Esophagus muscularis mucosa (tissue), 2 donors: ENCODE results near the gene SYNPO2L.

Source experiments
- POLR2A ChIP-seq: fragments of 450-650 bp; IDR thresholded peaks from one replicate; pipeline ENCODE4 v1.6.1; 2017; ENCODE audit warnings: antibody characterized with exemption, moderate library complexity, mild to moderate bottlenecking, low read depth
- POLR2AphosphoS5 ChIP-seq, 2 donors: sonication (generic); formaldehyde crosslinking; IDR thresholded peaks; one replicate each; pipeline ENCODE4 v1.6.1; 2017; ENCODE audit warnings: antibody characterized with exemption in 2 of 2

DNA sequence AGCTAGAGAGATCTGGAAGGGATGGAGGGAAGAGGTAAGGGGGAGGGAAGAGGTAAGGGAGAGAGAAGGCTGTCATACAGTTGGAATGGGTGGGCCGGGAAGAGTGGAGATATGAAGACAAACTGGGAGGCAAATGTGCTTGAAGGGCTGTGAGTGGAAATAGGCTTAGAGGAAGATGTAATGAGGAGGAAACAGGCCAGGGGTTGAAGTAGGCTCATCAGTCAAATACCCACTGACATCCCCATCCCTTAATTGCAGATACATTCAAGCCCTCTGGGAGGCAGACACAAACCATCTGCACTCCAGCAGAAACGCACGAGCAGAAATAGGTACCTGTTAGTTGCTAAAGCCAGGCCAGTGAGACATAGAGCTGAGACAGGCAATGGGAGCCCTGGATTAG is 2.1 kb downstream of the SYNPO2L start:
- TF ChIP-seq POLR2A: no peak
- TF ChIP-seq POLR2AphosphoS5 (IDR thresholded peaks at IDR 0.05): no peak
